Measurements from ENCODE around the gene PSMD9. TPM values are rescaled to one million over a fixed set of nuclear protein-coding genes. Genes with fewer than 3 reads are reported as not detected.
"Not testable (repeated sequence)": the region's sequence is repeated elsewhere in the genome, so short reads cannot be mapped to it uniquely, and the experiment has no call there.

The PSMD9 gene
- total RNA-seq, 1 experiment from 2014 or later, result 55.5 TPM

- TF ChIP-seq EZH2 (IDR thresholded peaks at IDR 0.05), result no peak
- no peak for TF ChIP-seq POLR2AphosphoS5 (IDR thresholded peaks at IDR 0.05; ENCODE audit: low read depth, low read length)
- no peak for TF ChIP-seq ZNF274 (IDR thresholded peaks at IDR 0.05; ENCODE audit: low read depth, low read length)
- no peak for TF ChIP-seq SIN3A (IDR thresholded peaks at IDR 0.05; ENCODE audit: low read depth)
- TF ChIP-seq, protein P1, sequence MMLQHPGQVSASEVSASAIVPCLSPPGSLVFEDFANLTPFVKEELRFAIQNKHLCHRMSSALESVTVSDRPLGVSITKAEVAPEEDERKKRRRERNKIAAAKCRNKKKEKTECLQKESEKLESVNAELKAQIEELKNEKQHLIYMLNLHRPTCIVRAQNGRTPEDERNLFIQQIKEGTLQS (IDR thresholded peaks at IDR 0.05), result no peak
These were observed 39.2 kb downstream of the PSMD9 start (continued) for GRCh38 chr12:121927813-121928212.

GRCh38 chr12:121929545-121929944 is 41.0 kb downstream of the PSMD9 start:
- ATAC-seq; H3K27me3 ChIP-seq (ENCODE audit: insufficient read depth, low read length); CTCF ChIA-PET; H3K9me2 ChIP-seq (ENCODE audit: insufficient read depth); H2AFZ ChIP-seq (ENCODE audit: low read depth, low read length, poor library complexity, severe bottlenecking); H3K4me3 ChIP-seq (replicated peaks in 1 of 2; ENCODE audit: low read depth in 1 of 2, low read length in 2 of 2); H3K27ac ChIP-seq (ENCODE audit: low read depth, low read length); POLR2A ChIA-PET; H3K36me3 ChIP-seq (ENCODE audit: control insufficient read depth in 1 of 2, insufficient read depth in 2 of 2, low read length in 2 of 2); intact Hi-C loops (cut with micrococcal nuclease); BruUV-seq (replicated peaks); H3K9me3 ChIP-seq (ENCODE audit: control insufficient read depth in 1 of 2, insufficient read depth in 1 of 2, low read depth in 1 of 2, low read length in 2 of 2); H3K4me2 ChIP-seq (ENCODE audit: low read length); H3K79me2 ChIP-seq (ENCODE audit: insufficient read depth, low read length); H4K20me1 ChIP-seq (ENCODE audit: insufficient read depth); DNase-seq (ENCODE audit: low read depth, low spot score); RAD21 ChIA-PET (ENCODE audit: low non-redundant PET in 1 of 2, low total read pairs in 2 of 2, uncharacterized antibody in 2 of 2, unreplicated experiment in 2 of 2); H3K9ac ChIP-seq (ENCODE audit: low read length): not testable (repeated sequence)
- H3K4me1 ChIP-seq (ENCODE audit: control insufficient read depth in 1 of 2, insufficient read depth in 2 of 2, low read length in 2 of 2), result peaks cover 13 to 42% of the 10 kb centered on the region in 2 experiments

GRCh38 chr12:121930862-121931261 is 42.3 kb downstream of the PSMD9 start:
- TF ChIP-seq, protein P2, sequence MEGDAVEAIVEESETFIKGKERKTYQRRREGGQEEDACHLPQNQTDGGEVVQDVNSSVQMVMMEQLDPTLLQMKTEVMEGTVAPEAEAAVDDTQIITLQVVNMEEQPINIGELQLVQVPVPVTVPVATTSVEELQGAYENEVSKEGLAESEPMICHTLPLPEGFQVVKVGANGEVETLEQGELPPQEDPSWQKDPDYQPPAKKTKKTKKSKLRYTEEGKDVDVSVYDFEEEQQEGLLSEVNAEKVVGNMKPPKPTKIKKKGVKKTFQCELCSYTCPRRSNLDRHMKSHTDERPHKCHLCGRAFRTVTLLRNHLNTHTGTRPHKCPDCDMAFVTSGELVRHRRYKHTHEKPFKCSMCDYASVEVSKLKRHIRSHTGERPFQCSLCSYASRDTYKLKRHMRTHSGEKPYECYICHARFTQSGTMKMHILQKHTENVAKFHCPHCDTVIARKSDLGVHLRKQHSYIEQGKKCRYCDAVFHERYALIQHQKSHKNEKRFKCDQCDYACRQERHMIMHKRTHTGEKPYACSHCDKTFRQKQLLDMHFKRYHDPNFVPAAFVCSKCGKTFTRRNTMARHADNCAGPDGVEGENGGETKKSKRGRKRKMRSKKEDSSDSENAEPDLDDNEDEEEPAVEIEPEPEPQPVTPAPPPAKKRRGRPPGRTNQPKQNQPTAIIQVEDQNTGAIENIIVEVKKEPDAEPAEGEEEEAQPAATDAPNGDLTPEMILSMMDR (IDR thresholded peaks at IDR 0.05 in 2 of 3, conservative IDR thresholded peaks at IDR 0.05 in 1 of 3; ENCODE audit: borderline replicate concordance in 1 of 3, insufficient read depth in 1 of 3, low read depth in 2 of 3, low read length in 2 of 3), result no peak
- no peak for TF ChIP-seq EZH2phosphoT487 (IDR thresholded peaks at IDR 0.05; ENCODE audit: borderline replicate concordance)
- TF ChIP-seq JUND (IDR thresholded peaks at IDR 0.05), result no peak
- no peak for TF ChIP-seq EZH2 (IDR thresholded peaks at IDR 0.05)
- Histone ChIP-seq H3K9me3 (ENCODE audit: control insufficient read depth in 1 of 2, insufficient read depth in 1 of 2, low read depth in 1 of 2, low read length in 2 of 2) (no peaks in the 10 kb centered on the region), H3K9ac (ENCODE audit: low read length) (no peak overlapping the region), H4K20me1 (ENCODE audit: insufficient read depth) (no peaks in the 10 kb centered on the region), H3K27me3 (ENCODE audit: insufficient read depth, low read length) (no peaks in the 10 kb centered on the region), H3K27ac (ENCODE audit: low read depth, low read length) (no peak overlapping the region), H3K36me3 (ENCODE audit: control insufficient read depth in 1 of 2, insufficient read depth in 2 of 2, low read length in 2 of 2) (no peaks in the 10 kb centered on the region), H2AFZ (ENCODE audit: low read depth, low read length, poor library complexity, severe bottlenecking) (no peak overlapping the region), H3K79me2 (ENCODE audit: insufficient read depth, low read length) (no peaks in the 10 kb centered on the region), H3K4me1 (ENCODE audit: control insufficient read depth in 1 of 2, insufficient read depth in 2 of 2, low read length in 2 of 2) (peaks cover 8 to 32% of the 10 kb centered on the region in 2 experiments), H3K4me3 (replicated peaks in 1 of 2; ENCODE audit: low read depth in 1 of 2, low read length in 2 of 2) (no peak overlapping the region), H3K4me2 (ENCODE audit: low read length) (no peak overlapping the region), H3K9me2 (ENCODE audit: insufficient read depth) (no peaks in the 10 kb centered on the region)
- DNase-seq (ENCODE audit: low read depth, low spot score) (no peak), ATAC-seq (no peak)
- ChIA-PET POLR2A (no interaction called here), CTCF (no interaction called here), RAD21 (ENCODE audit: low non-redundant PET in 1 of 2, low total read pairs in 2 of 2, uncharacterized antibody in 2 of 2, unreplicated experiment in 2 of 2) (no interaction called here)
- intact Hi-C loops (cut with micrococcal nuclease), result no loop called here
- no TSS peak for BruUV-seq (replicated peaks)

Measured in HCT116 (cell line).